HEK293T (cell line): Measurements from ENCODE around the gene COL19A1.

ENCODE experiments used
- CTCF ChIA-PET: fragments of 350-600 bp; formaldehyde crosslinking; extraction: SDS; loops from one replicate; lab custom pipeline; 2021; ENCODE audit warnings: antibody characterized with exemption, inconsistent platforms; lab: Yijun Ruan, JAX
- POLR2A ChIA-PET: fragments of 350-600 bp; formaldehyde crosslinking; extraction: SDS; loops from one replicate; lab custom pipeline; 2020; ENCODE audit warnings: antibody characterized with exemption, inconsistent platforms; lab: Yijun Ruan, JAX
- DNase-seq: peaks from one replicate; pipeline ENCODE4 v3.0.0; 2012; ENCODE audit warnings: mixed read lengths; ENCODE audit errors: extremely low spot score
- ARNT ChIP-seq: fragments of 450-650 bp; IDR thresholded peaks from 2 replicates; pipeline ENCODE4 v1.6.1; 2017; ENCODE audit warnings: mild to moderate bottlenecking
- BHLHE40 ChIP-seq: fragments of 450-650 bp; IDR thresholded peaks from 2 replicates; pipeline ENCODE4 v1.6.1; 2016; ENCODE audit warnings: mild to moderate bottlenecking, moderate library complexity, borderline replicate concordance
- CTBP1 ChIP-seq: fragments of 450-650 bp; IDR thresholded peaks from 2 replicates; pipeline ENCODE4 v1.6.1; 2016; ENCODE audit warnings: borderline replicate concordance
- ELF4 ChIP-seq: fragments of 450-650 bp; IDR thresholded peaks from 2 replicates; pipeline ENCODE4 v1.6.1; 2017; ENCODE audit warnings: antibody characterized with exemption
- FOXA1 ChIP-seq: fragments of 450-650 bp; IDR thresholded peaks from 2 replicates; pipeline ENCODE4 v1.6.1; 2016; ENCODE audit warnings: mild to moderate bottlenecking
- FOXK2 ChIP-seq: fragments of 450-650 bp; IDR thresholded peaks from 2 replicates; pipeline ENCODE4 v1.6.1; 2016; ENCODE audit warnings: mild to moderate bottlenecking
- FOXM1 ChIP-seq: fragments of 450-650 bp; IDR thresholded peaks from 2 replicates; pipeline ENCODE4 v1.6.1; 2017; ENCODE audit warnings: mild to moderate bottlenecking, borderline replicate concordance
- HDGF ChIP-seq: fragments of 450-650 bp; IDR thresholded peaks from 2 replicates; pipeline ENCODE4 v1.6.1; 2017; ENCODE audit warnings: antibody characterized with exemption, borderline replicate concordance
- L3MBTL2 ChIP-seq: fragments of 450-650 bp; conservative IDR thresholded peaks from 2 replicates; pipeline ENCODE4 v1.6.1; 2016; ENCODE audit warnings: mild to moderate bottlenecking
- LEF1 ChIP-seq: fragments of 450-650 bp; IDR thresholded peaks from 2 replicates; pipeline ENCODE4 v1.6.1; 2017; ENCODE audit warnings: mild to moderate bottlenecking, borderline replicate concordance
- NFRKB ChIP-seq: fragments of 450-650 bp; IDR thresholded peaks from 2 replicates; pipeline ENCODE4 v1.6.1; 2016; ENCODE audit warnings: mild to moderate bottlenecking, moderate library complexity
- PKNOX1 ChIP-seq: fragments of 450-650 bp; IDR thresholded peaks from 2 replicates; pipeline ENCODE4 v1.6.1; 2016
- SP1 ChIP-seq: fragments of 450-650 bp; IDR thresholded peaks from 2 replicates; pipeline ENCODE4 v1.6.1; 2017
- SUZ12 ChIP-seq: fragments of 450-650 bp; IDR thresholded peaks from 2 replicates; pipeline ENCODE4 v1.6.1; 2016; ENCODE audit warnings: mild to moderate bottlenecking
- TARDBP ChIP-seq: fragments of 450-650 bp; IDR thresholded peaks from 2 replicates; pipeline ENCODE4 v1.6.1; 2016
- ZNF384 ChIP-seq: fragments of 450-650 bp; IDR thresholded peaks from 2 replicates; pipeline ENCODE4 v1.6.1; 2016

The COL19A1 gene

GRCh38 chr6:70073637-70074036, 207.3 kb downstream of the COL19A1 start:
- CTCF ChIA-PET, result no interaction called here
- no peak for TF ChIP-seq SP1
- no peak for DNase-seq
- POLR2A ChIA-PET, result no interaction called here

- ChIA-PET CTCF (no interaction called here), POLR2A (no interaction called here)
- no peak for DNase-seq
- no peak for TF ChIP-seq BHLHE40
- TF ChIP-seq CTBP1, result no peak
- TF ChIP-seq FOXM1, result no peak
- no peak for TF ChIP-seq ZNF384
- TF ChIP-seq NFRKB, result no peak
- no peak for TF ChIP-seq TARDBP
- TF ChIP-seq FOXK2, result no peak
- TF ChIP-seq LEF1, result no peak
- TF ChIP-seq SP1, result no peak
These were observed 212.9 kb downstream of the COL19A1 start for GRCh38 chr6:70079241-70079640.

- TF ChIP-seq TARDBP, result no peak
- no peak for TF ChIP-seq LEF1
- TF ChIP-seq ARNT, result no peak
- TF ChIP-seq HDGF, result no peak
- no peak for TF ChIP-seq FOXA1
- no peak for TF ChIP-seq SUZ12
- no peak for TF ChIP-seq PKNOX1
- TF ChIP-seq ELF4, result no peak
- TF ChIP-seq NFRKB, result no peak
- TF ChIP-seq L3MBTL2, result no peak
- no peak for DNase-seq
- POLR2A ChIA-PET, result no interaction called here
- CTCF ChIA-PET, result no interaction called here
These were observed 214.2 kb downstream of the COL19A1 start for GRCh38 chr6:70080443-70081070.

- ChIA-PET CTCF (no interaction called here), POLR2A (no interaction called here)
- no peak for DNase-seq
- no peak for TF ChIP-seq NFRKB
- TF ChIP-seq ZNF384, result no peak
These were observed 216.5 kb downstream of the COL19A1 start for GRCh38 chr6:70082830-70083229.

GRCh38 chr6:70086806-70087205, 220.4 kb downstream of the COL19A1 start:
- TF ChIP-seq FOXA1, result no peak
- TF ChIP-seq BHLHE40, result no peak
- TF ChIP-seq FOXM1, result no peak
- TF ChIP-seq CTBP1, result no peak
- no peak for TF ChIP-seq ARNT
- no peak for TF ChIP-seq NFRKB
- TF ChIP-seq HDGF, result no peak
- TF ChIP-seq SP1, result no peak
- TF ChIP-seq TARDBP, result no peak
- TF ChIP-seq SUZ12, result no peak
- no peak for TF ChIP-seq L3MBTL2
- no peak for TF ChIP-seq FOXK2
- no peak for TF ChIP-seq ELF4
- no peak for TF ChIP-seq PKNOX1
- TF ChIP-seq ZNF384, result no peak
- no peak for TF ChIP-seq LEF1
- DNase-seq, result no peak
- ChIA-PET POLR2A (no interaction called here), CTCF (no interaction called here)

- DNase-seq, result no peak
- CTCF ChIA-PET, result no interaction called here
- POLR2A ChIA-PET, result no interaction called here
- no peak for TF ChIP-seq ELF4
- no peak for TF ChIP-seq CTBP1
- TF ChIP-seq ZNF384, result no peak
- TF ChIP-seq HDGF, result no peak
- no peak for TF ChIP-seq BHLHE40
- TF ChIP-seq ARNT, result no peak
- no peak for TF ChIP-seq FOXM1
- no peak for TF ChIP-seq PKNOX1
- no peak for TF ChIP-seq SUZ12
- TF ChIP-seq L3MBTL2, result no peak
- TF ChIP-seq LEF1, result no peak
- no peak for TF ChIP-seq NFRKB
- no peak for TF ChIP-seq FOXK2
- TF ChIP-seq FOXA1, result no peak
These were observed 227.8 kb downstream of the COL19A1 start for GRCh38 chr6:70094156-70094555.

GRCh38 chr6:70099732-70100131, 233.4 kb downstream of the COL19A1 start:
- DNase-seq, result no peak
- CTCF ChIA-PET, result no interaction called here
- POLR2A ChIA-PET, result no interaction called here
- TF ChIP-seq ZNF384, result no peak
- no peak for TF ChIP-seq FOXA1
- no peak for TF ChIP-seq SP1
- no peak for TF ChIP-seq HDGF
- no peak for TF ChIP-seq FOXM1
- TF ChIP-seq SUZ12, result no peak
- TF ChIP-seq NFRKB, result no peak
- TF ChIP-seq CTBP1, result no peak
- TF ChIP-seq BHLHE40, result no peak
- no peak for TF ChIP-seq FOXK2
- TF ChIP-seq ARNT, result no peak
- no peak for TF ChIP-seq L3MBTL2
- no peak for TF ChIP-seq LEF1
- no peak for TF ChIP-seq TARDBP
- TF ChIP-seq PKNOX1, result no peak
- TF ChIP-seq ELF4, result no peak
